Measurements from ENCODE around the gene ARAP2. TPM values are rescaled to one million over a fixed set of nuclear protein-coding genes. Genes with fewer than 3 reads are reported as not detected.

Gene ARAP2
- 1.5 and 2.1 TPM in 2 replicates for total RNA-seq (2014; rRNA removed; shearing (Covaris generic); ENCODE audit: low replicate concordance)

- DNase-seq (ENCODE audit: low read depth): peak; percentile 67
- in situ Hi-C loops (cut with HindIII; ENCODE audit: low pct_unique_long_range_greater_than_20kb, low sequenced_read_pairs): no loop called here
Observed at GRCh38 chr4:36244257-36245082, at the start of gene ARAP2. Gene ARAP2 (minus strand): TSS chr4:36244514. CDS start chr4:36229486, 15,028 bp downstream.

GRCh38 chr4:36292556-36293188, 48.4 kb upstream of the ARAP2 start:
- no peak for DNase-seq (ENCODE audit: low read depth)
- in situ Hi-C loops (cut with HindIII; ENCODE audit: low pct_unique_long_range_greater_than_20kb, low sequenced_read_pairs): no loop called here

- in situ Hi-C loops (cut with HindIII; ENCODE audit: low pct_unique_long_range_greater_than_20kb, low sequenced_read_pairs): no loop called here
- DNase-seq (ENCODE audit: low read depth): no peak
Observed at GRCh38 chr4:36290641-36291040, 46.3 kb upstream of the ARAP2 start.

- in situ Hi-C loops (cut with HindIII; ENCODE audit: low pct_unique_long_range_greater_than_20kb, low sequenced_read_pairs): no loop called here
- no peak for DNase-seq (ENCODE audit: low read depth)
Observed at GRCh38 chr4:36288731-36289426, 44.6 kb upstream of the ARAP2 start.

GRCh38 chr4:36286481-36286871, 42.2 kb upstream of the ARAP2 start:
- in situ Hi-C loops (cut with HindIII; ENCODE audit: low pct_unique_long_range_greater_than_20kb, low sequenced_read_pairs): no loop called here
- no peak for DNase-seq (ENCODE audit: low read depth)

GRCh38 chr4:36285784-36286480, 41.6 kb upstream of the ARAP2 start:
- peak; percentile 24 for DNase-seq (ENCODE audit: low read depth)
- in situ Hi-C loops (cut with HindIII; ENCODE audit: low pct_unique_long_range_greater_than_20kb, low sequenced_read_pairs): no loop called here

- in situ Hi-C loops (cut with HindIII; ENCODE audit: low pct_unique_long_range_greater_than_20kb, low sequenced_read_pairs): no loop called here
- DNase-seq (ENCODE audit: low read depth): no peak
Observed at GRCh38 chr4:36283912-36284465, 39.7 kb upstream of the ARAP2 start.

- in situ Hi-C loops (cut with HindIII; ENCODE audit: low pct_unique_long_range_greater_than_20kb, low sequenced_read_pairs): no loop called here
Observed at GRCh38 chr4:36282503-36283030, 38.3 kb upstream of the ARAP2 start.

GRCh38 chr4:36281384-36282106, 37.2 kb upstream of the ARAP2 start, which contains the start of gene DTHD1:
Gene DTHD1 (plus strand): TSS chr4:36281616. CDS start chr4:36281759, 143 bp downstream.
- no peak for DNase-seq (ENCODE audit: low read depth)
- in situ Hi-C loops (cut with HindIII; ENCODE audit: low pct_unique_long_range_greater_than_20kb, low sequenced_read_pairs): no loop called here

More at GRCh38 chr4:36282503-36283030, 38.3 kb upstream of the ARAP2 start:
- no peak for DNase-seq (ENCODE audit: low read depth)

- in situ Hi-C loops (cut with HindIII; ENCODE audit: low pct_unique_long_range_greater_than_20kb, low sequenced_read_pairs): no loop called here
- DNase-seq (ENCODE audit: low read depth): no peak
Observed at GRCh38 chr4:36280555-36280954, 36.2 kb upstream of the ARAP2 start.

GRCh38 chr4:36278789-36279188, 34.5 kb upstream of the ARAP2 start:
- in situ Hi-C loops (cut with HindIII; ENCODE audit: low pct_unique_long_range_greater_than_20kb, low sequenced_read_pairs): no loop called here
- no peak for DNase-seq (ENCODE audit: low read depth)

- DNase-seq (ENCODE audit: low read depth): no peak
- in situ Hi-C loops (cut with HindIII; ENCODE audit: low pct_unique_long_range_greater_than_20kb, low sequenced_read_pairs): no loop called here
Observed at GRCh38 chr4:36277533-36277932, 33.2 kb upstream of the ARAP2 start.

- DNase-seq (ENCODE audit: low read depth): no peak
- in situ Hi-C loops (cut with HindIII; ENCODE audit: low pct_unique_long_range_greater_than_20kb, low sequenced_read_pairs): no loop called here
Observed at GRCh38 chr4:36274158-36274557, 29.8 kb upstream of the ARAP2 start.

- no peak for DNase-seq (ENCODE audit: low read depth)
- in situ Hi-C loops (cut with HindIII; ENCODE audit: low pct_unique_long_range_greater_than_20kb, low sequenced_read_pairs): no loop called here
Observed at GRCh38 chr4:36273276-36273675, 29.0 kb upstream of the ARAP2 start.

- in situ Hi-C loops (cut with HindIII; ENCODE audit: low pct_unique_long_range_greater_than_20kb, low sequenced_read_pairs): no loop called here
- no peak for DNase-seq (ENCODE audit: low read depth)
Observed at GRCh38 chr4:36269533-36270173, 25.3 kb upstream of the ARAP2 start.

- in situ Hi-C loops (cut with HindIII; ENCODE audit: low pct_unique_long_range_greater_than_20kb, low sequenced_read_pairs): no loop called here
- no peak for DNase-seq (ENCODE audit: low read depth)
Observed at GRCh38 chr4:36269101-36269500, 24.8 kb upstream of the ARAP2 start.

Measured in Caki2 (cell line).